GM12865 (cell line): ENCODE measurements around the gene KLK3.
A peak's percentile ranks its signal among the peaks of the same experiment; 100 is the strongest.

Experiments used
- DNase-seq: peaks from one replicate; pipeline ENCODE4 v3.0.0; 2010; ENCODE audit warnings: low read depth
- H3K4me3 ChIP-seq: 2 replicates; pipeline ENCODE4 v1.5.1; 2011; ENCODE audit warnings: mild to moderate bottlenecking, low read depth, low read length, control low read depth
- TF ChIP-seq, protein P1 (sequence below): IDR thresholded peaks from 2 replicates; pipeline ENCODE4 v1.5.1; 2011; ENCODE audit warnings: low read length, control low read depth, low read depth, inconsistent platforms; ENCODE audit not compliant: insufficient read depth; ENCODE audit errors: missing control alignments

Gene KLK3

DNA sequence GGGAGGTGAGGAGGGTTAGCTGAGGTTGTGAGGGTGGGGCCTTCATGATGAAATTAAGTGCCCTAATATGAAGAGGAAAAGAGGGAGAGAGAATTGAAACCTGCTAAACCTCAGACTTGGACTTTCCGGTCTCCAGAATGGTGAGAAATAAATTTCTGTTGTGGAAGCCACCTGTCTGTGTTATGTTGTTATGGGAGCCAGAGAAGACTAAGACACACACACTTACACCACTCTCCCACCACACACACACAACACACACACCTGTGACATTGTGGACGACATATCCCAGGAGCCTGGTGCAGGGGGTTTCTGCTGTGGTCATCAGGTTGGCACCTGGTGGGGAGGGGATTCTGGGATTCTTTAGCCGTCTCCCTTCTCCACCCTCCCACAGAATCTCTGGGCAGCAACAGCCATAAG lies 42.5 kb downstream of the KLK3 start:
- DNase-seq = peak; percentile 80
- TF ChIP-seq, protein P1, sequence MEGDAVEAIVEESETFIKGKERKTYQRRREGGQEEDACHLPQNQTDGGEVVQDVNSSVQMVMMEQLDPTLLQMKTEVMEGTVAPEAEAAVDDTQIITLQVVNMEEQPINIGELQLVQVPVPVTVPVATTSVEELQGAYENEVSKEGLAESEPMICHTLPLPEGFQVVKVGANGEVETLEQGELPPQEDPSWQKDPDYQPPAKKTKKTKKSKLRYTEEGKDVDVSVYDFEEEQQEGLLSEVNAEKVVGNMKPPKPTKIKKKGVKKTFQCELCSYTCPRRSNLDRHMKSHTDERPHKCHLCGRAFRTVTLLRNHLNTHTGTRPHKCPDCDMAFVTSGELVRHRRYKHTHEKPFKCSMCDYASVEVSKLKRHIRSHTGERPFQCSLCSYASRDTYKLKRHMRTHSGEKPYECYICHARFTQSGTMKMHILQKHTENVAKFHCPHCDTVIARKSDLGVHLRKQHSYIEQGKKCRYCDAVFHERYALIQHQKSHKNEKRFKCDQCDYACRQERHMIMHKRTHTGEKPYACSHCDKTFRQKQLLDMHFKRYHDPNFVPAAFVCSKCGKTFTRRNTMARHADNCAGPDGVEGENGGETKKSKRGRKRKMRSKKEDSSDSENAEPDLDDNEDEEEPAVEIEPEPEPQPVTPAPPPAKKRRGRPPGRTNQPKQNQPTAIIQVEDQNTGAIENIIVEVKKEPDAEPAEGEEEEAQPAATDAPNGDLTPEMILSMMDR = no peak

DNA sequence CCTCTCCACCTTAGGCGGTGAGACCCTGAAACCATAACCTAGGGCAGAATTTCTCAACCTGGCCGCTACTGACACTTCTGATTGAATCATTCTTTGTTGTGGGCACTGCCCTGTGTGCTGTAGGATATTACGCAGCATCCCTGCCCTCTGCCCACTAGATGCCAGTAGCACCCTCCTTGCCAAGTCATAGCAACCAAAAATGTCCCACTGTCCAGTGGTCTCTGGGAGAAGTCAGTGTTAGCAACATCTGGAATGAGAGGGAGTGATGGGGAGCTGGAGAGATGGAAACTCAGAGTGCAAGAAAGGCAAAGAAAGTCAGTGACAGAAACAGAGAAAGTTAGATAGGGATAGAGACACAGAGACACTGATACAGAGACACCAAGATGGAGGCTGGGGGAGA lies 42.9 kb downstream of the KLK3 start:
- no peak overlapping the region for H3K4me3 ChIP-seq
- TF ChIP-seq, protein P1 = peak; percentile 5
- DNase-seq = peak; percentile 62

More for the DNA sequence above, 42.5 kb downstream of the KLK3 start:
- H3K4me3 ChIP-seq = no peak overlapping the region; the same call in 1 of the 2 replicates

DNA sequence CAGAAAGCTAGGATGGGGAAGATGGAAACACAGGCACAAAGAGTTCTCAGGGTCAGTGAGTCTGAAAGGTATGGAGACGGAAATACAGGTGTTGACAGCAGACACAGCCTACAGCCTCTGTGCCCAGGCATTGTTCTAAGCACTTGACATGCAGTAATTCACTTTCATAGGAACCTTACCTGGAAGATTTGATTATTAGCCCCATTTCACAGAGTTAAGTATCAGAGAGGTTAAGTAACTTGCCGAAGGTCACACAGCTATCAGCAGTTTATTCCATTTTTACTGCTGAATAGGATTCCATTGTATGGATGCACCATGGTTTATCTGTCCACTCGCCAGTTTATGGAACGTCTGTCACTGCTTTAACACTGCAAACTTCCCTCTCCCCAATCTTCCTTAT lies 43.3 kb downstream of the KLK3 start:
- H3K4me3 ChIP-seq = no peak overlapping the region
- no peak for DNase-seq
- TF ChIP-seq, protein P1 = no peak

DNA sequence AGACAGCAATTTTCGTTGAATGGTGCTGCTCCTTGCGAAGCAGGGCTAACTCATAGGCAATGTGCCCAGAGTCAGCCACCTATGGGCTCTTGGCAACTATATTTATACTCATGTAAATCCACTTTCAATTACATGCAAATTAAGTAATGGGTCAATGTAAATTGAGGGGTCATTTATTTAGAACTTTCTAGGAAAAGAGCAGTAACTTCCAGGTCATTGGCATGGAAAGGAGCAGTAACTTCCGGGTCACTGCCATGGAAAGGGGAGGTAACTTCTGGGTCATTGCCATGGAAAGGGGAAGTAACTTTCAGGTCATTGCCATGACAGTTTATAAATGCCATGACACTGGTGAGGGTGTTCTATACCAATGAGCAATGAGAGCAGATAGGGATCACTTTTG lies 44.9 kb downstream of the KLK3 start:
- TF ChIP-seq, protein P1 = no peak
- no peak for DNase-seq
- H3K4me3 ChIP-seq = no peak overlapping the region

DNA sequence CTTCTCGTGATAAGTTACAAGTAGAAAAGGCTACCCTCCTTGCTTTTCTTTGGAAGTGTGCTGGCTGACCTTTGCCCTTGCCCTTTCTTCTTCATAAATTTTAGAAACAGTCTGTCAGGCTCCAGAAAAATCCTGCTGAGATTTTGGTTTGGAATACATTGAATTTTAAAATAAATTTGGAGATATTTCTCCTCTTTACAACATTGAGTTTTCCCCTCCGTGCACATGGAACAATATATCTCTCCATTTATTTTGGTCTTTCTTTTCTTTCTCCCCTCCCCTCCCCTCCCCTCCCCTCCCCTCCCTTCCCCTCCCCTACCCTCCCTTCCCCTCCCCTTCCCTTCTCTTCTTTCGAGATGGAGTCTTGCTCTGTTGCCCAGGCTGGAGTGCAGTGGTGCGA lies 47.9 kb downstream of the KLK3 start:
- TF ChIP-seq, protein P1 = no peak
- no peak overlapping the region for H3K4me3 ChIP-seq
- DNase-seq = no peak

DNA sequence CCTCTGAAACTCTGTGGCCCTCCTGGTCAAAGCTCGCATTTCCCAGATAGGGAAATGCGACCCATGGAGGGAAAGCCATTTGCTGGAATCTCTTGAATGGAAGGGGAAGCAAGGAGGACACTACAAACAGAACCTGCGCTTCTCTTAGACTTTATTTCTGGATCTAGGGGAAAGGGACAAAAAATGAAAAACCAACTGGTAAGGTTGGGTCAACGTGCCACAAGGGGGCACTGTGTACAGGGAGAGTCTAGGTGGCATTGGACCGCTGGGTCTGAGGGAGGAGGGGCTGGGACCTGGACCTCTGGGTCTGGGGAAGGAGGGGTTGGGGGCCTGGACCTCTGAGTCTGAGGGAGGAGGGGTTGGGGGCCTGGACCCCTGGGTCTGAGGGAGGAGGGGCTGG lies 51.5 kb downstream of the KLK3 start:
- TF ChIP-seq, protein P1 = peak; percentile 70
- DNase-seq = peak; percentile 59
- H3K4me3 ChIP-seq = no peak overlapping the region

DNA sequence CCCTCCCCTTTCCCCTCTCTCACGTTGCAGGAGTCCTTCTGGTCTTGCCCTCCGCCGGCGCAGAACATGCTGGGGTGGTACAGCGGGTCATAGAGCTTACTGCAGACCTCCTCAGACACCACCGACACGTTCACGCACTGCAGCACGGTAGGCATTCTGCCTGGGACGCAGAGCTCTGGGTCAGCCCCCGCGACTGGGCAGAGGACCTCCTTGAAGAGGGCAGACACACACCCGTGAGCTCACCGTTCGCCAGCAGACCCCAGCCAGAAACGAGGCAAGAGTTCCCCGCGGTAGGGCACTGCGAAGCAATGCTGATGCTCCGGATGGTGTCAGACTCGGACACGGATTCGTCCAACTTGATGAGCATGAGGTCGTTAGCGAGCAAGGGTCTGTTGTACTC lies 53.6 kb downstream of the KLK3 start:
- DNase-seq = no peak
- no peak overlapping the region for H3K4me3 ChIP-seq

More for the DNA sequence above, 53.6 kb downstream of the KLK3 start:
- TF ChIP-seq, protein P1 = no peak
